GM18508 (cell line): Measurements from ENCODE around the gene PRUNE1.

Source experiments
- ATAC-seq: cut with Tn5 transposase; IDR thresholded peaks from one replicate; pipeline ENCODE4 v1.9.1; 2021; ENCODE audit warnings: moderate number of reproducible peaks; ENCODE audit not compliant: insufficient read depth, unreplicated experiment

Gene PRUNE1, protein sequence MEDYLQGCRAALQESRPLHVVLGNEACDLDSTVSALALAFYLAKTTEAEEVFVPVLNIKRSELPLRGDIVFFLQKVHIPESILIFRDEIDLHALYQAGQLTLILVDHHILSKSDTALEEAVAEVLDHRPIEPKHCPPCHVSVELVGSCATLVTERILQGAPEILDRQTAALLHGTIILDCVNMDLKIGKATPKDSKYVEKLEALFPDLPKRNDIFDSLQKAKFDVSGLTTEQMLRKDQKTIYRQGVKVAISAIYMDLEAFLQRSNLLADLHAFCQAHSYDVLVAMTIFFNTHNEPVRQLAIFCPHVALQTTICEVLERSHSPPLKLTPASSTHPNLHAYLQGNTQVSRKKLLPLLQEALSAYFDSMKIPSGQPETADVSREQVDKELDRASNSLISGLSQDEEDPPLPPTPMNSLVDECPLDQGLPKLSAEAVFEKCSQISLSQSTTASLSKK

DNA sequence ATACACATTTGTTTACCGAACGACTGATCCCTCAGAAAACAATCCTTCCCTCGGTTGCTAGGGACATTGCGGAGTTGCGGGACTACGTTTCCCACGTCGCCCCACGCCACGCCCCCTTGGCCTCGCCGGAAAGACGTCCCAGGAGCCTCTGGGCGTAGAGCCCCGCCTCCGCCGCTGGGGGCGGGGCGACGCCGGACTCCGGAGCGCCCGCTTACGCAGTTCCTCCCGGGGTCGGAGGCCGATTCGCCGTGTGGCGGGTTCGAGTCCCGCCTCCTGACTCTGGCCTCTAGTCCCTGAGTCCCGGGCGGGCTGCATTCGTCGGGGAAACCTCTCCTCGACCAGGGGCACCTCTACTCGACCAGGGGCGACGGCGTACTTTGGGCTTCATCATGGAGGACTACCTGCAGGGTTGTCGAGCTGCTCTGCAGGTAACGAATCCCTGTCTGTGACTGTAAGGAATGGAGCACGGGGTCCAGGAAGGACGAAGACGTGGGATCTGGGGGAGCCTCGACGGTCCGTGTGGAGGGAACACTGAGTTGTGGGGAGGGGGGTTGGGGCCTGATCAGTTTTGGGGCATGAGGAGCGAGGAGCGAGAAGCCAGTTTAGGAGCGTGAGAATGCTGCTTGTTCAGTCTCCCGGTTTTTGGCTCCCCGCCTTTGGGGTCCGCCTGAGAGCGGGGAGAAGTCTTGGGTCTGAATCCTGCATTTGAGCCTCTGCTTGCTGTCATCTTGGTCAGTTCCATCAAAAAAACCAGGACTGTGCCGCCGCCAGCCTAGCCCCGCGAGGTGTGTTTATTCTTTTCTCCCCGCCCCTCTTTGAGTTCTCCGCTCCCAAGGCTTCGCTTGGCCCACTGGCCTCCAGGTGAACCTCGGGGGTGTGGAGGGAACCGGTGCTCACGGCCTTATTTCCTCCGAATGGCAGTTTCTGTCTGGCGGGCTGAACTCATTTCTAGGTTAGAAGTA is at the start of gene PRUNE1:
Gene PRUNE1, plus strand, starts transcription at position 206 of the 962 bp plus-strand sequence. Its CDS starts 184 bp downstream, at position 390.
- no peak for ATAC-seq

DNA sequence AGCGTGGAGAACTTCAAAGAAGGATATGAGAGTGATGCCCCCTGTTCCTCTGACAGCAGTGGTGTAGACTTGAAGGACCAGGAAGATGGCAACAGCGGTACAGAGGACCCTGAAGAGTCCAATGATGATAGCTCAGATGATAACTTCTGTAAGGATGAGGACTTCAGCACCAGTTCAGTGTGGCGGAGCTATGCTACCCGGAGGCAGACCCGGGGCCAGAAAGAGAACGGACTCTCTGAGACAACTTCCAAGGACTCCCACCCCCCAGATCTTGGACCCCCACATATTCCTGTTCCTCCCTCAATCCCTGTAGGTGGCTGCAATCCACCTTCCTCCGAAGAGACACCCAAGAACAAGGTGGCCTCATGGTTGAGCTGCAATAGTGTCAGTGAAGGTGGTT is 47.6 kb upstream of the PRUNE1 start:
- ATAC-seq: no peak

DNA sequence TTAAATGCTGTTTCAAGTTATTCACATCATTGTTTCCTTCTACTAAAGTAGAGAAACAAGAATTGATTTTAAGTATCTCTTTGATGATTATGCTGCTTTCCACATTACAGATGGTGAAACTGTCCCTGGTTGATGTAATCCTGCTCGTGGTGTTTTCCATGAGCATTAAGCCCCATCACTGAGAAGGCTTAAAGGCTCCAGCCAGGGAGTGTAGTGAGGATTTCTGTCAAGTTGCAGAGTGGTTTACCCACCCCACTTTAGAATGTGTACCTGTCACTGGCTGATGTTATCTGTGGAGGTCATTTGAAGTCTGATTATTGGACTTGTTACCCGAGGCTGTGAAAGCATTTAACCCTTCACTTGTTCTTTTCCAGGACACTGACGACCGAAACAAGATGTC is 46.5 kb upstream of the PRUNE1 start:
- no peak for ATAC-seq

DNA sequence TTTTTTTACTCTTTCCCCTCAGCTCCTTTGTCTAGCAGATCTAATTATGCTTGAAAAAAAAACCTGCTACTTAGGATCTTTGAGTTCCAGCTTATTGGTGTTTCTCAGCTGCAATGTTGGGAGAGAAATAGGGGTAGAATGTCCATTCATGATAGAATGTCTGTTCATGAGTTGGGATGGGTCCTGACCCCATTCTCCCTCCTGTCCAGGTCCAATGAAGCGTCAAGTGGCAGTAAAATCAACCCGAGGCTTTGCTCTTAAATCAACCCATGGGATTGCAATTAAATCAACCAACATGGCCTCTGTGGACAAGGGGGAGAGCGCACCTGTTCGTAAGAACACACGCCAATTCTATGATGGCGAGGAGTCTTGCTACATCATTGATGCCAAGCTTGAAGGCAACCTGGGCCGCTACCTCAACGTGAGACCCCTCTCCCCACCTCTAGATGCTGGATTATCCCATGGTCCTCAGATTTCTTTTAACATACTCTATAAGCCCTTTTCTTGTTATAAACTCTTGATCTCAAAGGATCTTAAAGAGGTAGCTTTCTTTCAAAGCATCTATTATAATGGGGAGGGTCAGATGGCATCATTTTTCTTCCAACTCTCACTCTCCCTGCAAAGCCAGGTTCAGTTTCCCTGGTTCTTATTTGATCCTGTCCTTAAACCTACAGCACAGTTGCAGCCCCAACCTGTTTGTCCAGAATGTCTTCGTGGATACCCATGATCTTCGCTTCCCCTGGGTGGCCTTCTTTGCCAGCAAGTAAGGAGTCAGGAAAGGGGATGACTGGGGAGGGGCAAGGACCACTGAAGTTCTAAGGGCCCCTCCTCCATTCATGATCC is 44.7 kb upstream of the PRUNE1 start:
- ATAC-seq: no peak

DNA sequence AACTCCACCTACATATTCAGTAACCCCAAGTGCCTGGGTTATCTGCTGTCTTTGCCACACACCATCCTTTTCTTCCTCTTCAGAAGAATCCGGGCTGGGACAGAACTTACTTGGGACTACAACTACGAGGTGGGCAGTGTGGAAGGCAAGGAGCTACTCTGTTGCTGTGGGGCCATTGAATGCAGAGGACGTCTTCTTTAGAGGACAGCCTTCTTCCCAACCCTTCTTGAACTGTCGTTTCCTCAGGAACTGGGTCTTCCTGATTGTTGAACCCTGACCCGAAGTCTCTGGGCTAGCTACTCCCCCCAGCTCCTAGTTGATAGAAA is 44.1 kb upstream of the PRUNE1 start:
- ATAC-seq: no peak

DNA sequence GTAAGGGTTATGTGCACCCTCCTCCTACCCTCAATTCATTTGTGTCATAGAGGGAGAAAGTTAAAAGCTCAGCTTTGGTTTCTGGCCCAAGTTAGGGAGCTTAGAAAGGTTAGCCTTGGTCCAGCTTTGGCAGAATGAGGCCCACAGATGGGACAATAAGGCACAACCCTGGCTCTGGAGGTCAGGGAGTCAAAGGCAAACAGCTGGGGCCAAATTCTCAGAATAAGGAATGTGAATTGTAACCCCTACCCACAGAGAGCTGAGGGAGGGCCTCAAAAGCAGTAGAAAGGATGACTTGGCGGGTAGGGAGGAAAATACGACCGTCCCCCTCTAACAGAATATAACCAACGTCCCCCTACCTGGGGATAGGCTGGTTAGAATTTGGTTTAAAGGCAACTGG is 42.6 kb upstream of the PRUNE1 start:
- no peak for ATAC-seq

DNA sequence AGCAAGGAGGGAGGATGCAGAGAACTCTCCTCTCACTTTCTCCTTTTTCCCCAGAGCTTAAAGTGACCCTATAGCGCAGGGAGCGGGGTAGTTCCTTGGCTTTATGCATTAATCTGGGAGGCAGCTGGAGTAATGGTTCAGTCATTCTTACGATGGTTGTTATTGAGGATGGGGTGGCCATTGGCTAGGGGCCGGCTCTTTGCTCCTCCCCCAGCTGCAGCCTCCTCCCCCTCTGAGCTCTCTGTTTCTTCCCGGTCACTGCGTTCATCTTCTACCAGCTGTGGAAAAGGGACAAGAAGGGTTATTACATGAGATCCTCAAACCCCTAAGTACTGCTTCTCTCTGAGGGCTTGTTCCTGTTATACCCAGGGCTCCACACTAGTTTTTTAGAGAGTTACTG is 42.2 kb upstream of the PRUNE1 start:
- no peak for ATAC-seq

DNA sequence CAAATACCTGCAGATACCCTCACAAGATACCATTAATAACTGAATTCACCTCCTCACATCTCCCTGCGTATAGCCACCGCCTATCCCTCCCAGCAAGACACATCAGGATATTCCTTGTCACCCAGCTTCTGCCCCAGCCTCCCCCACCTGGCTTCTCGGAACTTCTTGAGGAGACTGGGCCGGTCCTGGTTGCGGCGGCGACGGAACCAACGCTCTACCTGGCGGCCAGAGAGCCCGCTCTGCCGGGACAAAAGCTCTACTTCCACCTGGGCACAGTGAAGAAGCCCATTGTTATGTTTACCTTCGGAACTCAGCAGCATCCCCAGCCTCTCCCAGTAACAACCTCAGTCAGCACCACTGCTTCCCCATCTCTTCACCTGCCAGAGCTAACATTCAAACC is 40.3 kb upstream of the PRUNE1 start:
- no peak for ATAC-seq

DNA sequence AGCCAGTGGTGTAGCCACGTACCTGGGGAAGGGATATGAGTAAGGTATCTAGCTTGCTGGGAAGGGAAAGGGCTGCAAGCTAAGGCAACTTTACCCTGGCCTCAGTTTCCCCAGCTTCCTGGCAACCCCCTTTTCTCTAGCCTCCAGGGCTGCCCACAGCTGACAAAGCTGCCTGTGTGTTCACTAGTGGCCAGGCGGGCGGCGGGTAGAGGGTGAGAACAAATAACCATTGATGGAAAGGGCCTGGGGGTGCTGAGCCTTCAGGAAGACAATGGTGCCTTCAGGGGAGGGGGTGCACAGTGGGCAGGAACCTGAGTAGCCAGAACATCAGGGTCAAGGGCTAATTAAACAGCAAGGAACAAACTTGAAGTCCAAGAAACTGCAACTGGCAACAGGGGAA is 39.8 kb upstream of the PRUNE1 start:
- no peak for ATAC-seq

DNA sequence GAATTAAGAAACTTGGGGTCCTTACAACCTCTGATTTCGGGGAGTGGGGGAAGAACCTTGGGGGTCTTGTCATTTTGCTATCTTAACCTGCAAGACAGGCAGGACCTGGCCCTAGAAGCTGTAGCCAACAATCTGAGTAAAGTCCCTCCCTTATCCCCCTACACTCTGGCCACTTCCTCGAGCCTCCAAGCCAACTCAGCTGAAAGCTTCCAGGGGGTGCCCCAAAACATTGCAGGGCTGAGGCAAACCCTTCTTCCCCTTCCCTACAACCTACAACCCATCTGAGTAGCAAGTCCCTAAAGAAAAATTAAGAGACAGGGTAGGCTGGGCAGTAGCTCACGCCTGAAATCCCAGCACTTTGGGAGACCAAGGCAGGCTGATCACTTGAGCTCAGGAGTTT is 38.6 kb upstream of the PRUNE1 start:
- ATAC-seq: no peak

DNA sequence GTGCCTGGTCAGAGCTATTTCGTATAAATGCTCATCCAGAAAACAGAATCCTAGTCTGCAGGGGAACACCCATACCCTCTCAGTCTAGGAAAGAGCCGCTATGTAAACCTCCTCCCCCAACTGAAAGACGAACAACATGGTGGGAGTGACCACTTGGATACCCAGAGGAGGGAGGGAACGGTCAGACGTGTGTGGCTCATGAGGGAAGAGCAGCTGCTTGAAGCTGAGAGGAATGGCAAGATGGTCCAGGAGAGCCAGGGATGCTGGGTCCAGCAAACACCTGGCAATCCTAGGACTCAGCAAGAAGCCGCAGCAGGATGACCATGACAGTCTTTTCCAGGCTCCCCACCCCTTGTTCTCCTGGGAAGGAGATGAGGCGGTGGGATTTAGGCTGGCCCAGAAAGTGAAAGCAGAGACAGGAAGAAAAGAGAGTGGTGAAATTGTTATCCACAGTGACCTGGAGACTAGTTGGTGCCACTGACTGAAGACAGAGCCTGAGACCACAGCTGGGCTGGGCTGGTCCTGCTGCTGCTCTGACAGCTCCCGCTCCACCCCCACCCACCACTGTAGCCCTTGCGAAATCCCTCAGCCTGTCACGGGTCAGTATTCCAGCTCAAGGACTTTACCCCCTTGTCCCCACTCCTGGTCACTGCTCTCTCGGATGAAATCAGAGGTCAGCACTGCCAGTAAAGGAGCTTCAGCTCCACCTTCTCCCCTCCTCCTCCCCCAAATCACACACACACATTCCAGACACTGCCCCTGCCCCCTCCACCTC is 37.3 kb upstream of the PRUNE1 start:
- no peak for ATAC-seq

DNA sequence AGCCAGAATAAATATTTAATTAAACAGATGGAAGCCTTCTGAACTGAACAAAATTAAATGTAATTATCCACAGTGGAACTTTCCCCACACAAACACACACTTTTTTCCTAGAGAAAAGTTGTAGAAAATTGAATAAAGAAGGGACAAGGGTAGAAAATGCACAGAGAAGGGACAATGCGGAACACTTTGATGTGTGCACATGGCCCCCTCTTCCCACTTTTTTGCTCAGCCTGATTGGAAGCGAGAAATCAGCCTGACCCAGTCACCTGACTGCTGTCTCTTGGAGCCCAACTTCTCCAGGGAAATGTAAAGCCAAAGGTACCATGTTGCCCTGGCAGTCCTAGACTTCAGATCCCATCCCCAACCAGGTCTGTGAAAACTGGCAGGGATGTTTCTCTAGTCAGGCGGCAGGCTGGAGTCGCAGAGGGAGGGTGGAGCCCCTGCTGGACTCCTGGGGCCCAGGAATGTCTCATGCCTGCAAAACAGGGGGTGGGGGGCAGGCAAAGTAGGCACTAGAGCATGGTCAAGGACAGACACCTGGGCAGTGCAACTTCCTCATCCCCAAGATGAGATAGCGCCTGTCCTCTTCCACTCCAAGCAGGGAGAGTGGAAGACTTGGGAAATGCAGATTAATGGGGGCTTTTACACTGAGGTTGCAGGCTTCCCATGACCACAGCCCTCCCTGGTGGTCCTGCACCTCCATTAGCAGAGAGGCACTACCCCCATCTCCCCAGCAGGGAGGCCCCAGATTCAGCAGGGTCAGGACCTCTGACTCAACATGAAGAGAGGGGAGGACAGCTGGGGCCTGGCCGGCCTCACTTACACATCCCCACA is 36.4 kb upstream of the PRUNE1 start:
- no peak for ATAC-seq

DNA sequence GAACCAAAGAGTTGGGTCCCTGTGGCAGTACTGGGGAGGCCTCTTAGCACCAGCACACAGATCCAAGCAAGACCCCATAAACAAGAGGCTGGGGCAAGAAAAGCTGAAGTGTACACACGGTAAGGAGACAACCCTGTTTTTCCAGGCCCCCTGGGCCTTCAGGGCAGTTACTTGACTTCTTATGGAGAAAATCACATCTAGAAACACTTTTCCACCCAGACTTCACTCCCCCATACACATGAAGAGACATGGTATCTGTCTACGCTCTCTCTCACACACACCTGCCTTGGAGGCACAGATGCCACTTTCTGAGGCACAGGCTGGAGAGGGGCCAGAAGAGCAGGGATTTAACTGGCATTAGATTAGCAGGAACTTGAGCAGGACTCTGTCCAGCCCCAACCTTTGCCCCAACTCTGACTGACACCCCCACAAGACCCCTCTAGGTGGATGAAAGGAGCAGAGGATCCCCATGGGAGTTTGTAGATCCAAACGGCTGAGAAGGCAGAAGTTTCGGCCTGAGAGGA is 35.8 kb upstream of the PRUNE1 start:
- ATAC-seq: no peak

DNA sequence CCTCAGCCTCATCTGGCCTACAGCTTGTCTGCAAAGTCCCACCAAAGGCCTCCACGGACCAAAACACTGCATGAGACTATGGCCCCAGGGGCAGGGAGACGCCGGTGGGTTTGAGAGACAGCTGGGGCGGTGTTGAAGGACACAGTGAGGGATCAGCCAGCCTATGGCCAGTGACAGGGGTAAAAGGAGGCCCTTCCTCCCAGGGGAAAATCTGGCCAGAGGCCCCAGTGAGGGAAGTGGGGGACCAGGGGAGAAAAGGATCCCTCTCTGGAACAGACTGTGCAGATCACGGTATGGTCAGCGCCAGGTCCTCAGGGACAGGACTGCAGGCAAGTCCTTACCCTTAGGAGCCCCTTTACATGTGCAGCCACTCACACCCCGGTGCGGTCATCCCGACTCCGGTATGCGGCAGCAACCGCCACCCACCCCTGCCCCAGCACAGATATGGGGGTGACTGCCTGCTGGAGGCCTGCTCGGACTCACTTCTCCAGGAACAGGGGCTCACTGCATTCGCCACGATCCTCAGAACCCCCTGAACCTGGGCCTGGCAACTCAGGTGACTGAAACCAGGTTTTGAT is 34.9 kb upstream of the PRUNE1 start:
- ATAC-seq: no peak

DNA sequence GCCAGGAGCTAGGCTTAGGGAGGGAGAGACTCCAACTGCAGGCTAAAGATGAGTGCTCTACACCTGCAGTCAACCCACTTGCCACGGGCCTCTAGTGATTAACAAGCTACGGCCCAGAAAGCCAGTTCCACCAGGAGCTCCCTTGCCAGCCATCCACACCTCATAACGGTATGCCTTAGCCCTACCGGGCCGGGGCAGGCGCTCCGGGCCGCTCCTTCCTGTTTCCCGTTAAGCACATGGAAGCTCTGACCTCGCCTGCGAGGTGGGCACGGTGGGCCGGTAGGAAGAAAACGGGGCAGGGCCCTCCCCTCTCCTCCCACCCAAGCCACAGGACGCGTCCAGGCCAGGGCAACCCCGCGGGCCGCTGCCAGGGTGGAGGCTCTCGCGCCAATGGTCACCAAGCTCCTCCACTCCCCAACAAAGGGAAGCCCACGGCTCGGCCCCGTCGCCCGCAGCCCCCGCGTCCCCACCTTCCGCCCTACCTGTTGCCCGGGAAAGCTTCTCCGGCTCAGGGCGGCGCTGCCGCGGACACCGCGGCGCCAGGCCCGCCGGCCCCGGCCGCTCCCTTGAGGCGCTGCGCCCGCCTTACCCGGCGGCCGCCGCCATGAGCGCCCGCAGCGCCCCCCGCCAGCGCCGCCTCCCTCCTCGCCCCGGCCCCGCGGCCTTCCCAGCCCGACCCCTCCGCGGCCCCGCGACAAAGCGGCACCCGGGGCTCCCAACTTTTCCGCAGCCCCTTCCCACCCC is 34.2 kb upstream of the PRUNE1 start:
- no peak for ATAC-seq

DNA sequence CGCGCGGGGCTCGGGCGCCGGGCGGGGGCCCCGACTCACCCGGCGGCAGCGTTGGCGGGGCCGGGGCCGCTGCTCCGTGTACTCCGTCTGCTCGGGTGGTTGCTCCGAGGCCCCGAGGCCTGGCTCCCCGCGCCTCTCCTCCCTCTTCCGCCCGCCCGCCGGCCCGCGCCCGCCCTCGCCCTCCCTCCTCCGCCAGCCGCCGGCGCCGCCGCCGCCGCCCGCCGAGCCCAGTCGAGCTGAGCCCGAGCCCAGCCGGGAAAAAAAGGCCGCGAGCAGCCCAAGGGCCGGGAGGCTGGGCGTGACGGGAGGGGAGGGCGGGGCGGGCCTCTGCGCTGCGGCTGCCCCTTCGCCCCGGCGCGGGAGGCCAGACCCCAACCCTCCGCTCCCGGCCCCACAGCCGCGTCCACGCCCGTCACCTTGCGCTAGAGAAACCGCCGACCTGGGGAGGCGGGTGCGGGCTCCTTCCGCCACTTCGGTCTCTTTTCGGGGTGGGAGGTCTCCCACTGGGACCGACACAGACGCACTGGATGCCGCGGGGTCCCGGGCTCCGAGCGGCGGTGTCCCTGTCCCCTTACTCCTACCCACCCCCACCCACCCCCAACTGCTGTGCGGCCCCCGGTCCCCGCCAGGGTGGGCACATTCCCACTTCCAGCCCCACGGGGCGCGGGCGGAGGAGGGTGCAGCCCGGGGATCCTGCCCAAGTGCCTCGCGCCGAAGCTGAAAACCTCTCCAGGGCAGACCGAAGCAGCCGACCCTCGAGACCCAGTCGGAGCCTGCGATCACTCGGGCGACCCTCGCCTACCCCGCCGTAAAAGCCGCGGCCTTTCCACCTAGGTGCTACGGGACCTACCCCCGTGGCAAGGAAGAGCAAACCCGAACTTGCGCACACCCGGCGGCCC is 33.4 kb upstream of the PRUNE1 start, which contains the start of gene CERS2:
Gene CERS2, minus strand, starts transcription at position 256 of the 899 bp plus-strand sequence. CDS start 5,745 bp downstream, outside the sequence.
- ATAC-seq: no peak
